ENCODE results near the gene SBSN.

DNA sequence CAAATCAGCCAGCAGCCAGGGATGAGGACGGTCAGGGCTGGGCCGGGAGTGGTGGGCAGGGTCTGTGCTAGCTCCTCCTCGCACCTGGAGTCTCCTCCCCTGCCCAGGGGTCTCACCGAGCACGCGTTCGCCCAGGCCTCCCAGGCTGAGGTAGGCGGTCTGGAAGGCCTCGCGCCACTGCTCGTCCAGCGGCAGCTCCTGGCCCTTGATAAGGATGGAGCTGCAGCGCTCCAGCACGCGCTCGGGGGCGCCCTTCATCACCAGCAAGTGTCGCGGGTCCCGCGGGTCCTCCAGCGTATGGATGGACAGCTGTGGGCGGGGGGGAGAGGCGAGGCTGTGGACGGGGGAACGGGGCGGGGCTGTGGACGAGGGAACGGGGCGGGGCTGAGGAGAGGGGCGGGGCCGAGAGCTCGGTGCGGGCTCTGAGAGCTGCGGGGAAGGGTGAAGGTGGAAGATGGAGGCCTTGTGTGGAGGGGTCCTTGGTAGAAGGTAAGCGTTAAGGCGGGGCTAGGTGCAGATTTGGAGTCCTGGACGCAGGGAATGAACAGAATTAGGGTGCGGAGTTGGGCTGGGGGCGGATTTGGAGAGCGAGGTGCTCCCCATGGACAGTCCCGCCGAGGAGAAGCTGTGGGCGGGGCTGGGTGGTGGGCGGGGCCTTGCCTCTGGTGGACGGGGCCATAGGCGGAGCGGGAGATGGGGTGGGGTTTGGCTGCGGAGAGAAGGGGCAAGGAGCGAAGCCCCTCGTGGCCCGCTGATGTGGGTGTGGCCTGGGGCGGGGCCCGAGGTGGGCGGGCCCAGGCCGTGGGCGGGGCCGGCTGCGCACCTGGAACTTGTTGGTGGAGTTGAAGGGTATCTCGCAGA, 29.7 kb upstream of the SBSN start:
- TF ChIP-seq CTCF (IDR thresholded peaks at IDR 0.05) (no peak), POLR2A (IDR thresholded peaks at IDR 0.05) (no peak)

Data from lower leg skin (tissue), 3 donors.